ENCODE measurements around the gene CLCN7.

CLCN7 gene

DNA sequence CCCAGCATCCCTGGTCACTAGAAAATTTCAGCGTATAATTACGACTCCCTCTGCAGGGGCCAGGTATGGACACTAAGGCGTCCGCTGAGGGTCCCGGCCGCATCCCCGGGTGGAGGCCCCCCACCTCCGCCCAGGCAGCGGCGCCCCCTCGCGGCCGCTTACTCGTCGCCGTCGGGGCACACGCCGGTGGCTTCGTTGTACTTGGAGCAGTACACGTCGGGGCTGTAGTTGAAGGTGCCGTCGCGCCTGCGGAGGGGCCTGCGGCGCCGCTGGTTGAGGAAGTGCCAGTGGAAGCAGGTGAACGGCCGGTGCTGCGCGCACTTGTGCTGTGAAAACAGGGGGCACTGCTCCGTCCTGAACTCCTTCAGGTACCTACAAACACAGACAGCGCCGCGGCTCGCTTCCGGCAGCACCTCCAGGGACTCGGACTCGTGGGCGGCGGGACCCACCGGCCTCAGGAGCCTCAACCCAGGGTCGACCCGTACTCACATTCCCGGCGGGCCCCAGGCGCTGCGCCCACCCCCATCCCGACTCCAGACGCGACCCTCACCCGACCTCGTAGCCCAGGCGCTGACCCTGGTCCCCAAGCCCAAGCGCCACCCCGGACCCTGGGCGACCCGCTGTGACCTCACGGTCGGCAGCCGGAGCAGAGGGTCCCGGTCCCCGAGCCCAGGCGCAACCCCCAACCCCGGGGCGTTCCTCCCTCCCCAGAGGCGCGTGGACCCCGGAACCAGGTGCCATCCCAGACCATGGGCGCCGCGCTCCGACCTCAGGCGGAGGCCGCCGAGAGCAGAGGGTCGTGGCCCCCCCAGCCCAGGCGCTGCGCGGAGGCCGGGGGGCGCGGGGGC is 60.9 kb downstream of the CLCN7 start:
- Mint-ChIP-seq H3K4me3 (peak overlapping the region; percentile 79 to 87 (median 85)), H3K27ac (peak overlapping the region in 2 of 3 experiments; percentile 44 to 60), H3K9me3 (no peaks in the 10 kb centered on the region), H3K4me1 (no peaks in the 10 kb centered on the region), H3K36me3 (ENCODE audit: low read depth) (peaks cover 10% of the 10 kb centered on the region), H3K27me3 (ENCODE audit: low read depth) (no peaks in the 10 kb centered on the region)
- TF ChIP-seq, protein P1, sequence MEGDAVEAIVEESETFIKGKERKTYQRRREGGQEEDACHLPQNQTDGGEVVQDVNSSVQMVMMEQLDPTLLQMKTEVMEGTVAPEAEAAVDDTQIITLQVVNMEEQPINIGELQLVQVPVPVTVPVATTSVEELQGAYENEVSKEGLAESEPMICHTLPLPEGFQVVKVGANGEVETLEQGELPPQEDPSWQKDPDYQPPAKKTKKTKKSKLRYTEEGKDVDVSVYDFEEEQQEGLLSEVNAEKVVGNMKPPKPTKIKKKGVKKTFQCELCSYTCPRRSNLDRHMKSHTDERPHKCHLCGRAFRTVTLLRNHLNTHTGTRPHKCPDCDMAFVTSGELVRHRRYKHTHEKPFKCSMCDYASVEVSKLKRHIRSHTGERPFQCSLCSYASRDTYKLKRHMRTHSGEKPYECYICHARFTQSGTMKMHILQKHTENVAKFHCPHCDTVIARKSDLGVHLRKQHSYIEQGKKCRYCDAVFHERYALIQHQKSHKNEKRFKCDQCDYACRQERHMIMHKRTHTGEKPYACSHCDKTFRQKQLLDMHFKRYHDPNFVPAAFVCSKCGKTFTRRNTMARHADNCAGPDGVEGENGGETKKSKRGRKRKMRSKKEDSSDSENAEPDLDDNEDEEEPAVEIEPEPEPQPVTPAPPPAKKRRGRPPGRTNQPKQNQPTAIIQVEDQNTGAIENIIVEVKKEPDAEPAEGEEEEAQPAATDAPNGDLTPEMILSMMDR (IDR thresholded peaks at IDR 0.05; ENCODE audit: unreplicated experiment in 3 of 3): peak; percentile 48 to 68 (median 51)

DNA sequence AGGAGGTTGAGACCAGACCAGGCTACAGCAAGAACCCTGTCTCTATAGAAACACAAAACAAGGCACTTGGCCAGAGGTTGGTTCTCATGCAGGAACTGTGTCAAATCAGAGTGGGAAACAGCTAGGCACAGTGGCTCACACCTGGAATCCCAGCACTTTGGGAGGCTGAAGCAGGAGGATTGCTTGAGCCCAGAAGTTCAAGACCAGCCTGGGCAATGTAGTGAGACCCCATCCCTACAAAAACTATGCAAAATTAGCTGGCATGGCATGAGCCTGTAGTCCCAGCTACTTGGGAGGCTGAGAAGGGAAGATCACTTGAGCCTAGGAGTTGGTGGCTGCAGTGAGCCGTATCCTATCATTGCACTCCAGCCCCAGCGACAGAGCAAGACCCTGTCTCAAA is 62.0 kb downstream of the CLCN7 start:
- Mint-ChIP-seq H3K27ac (no peak overlapping the region), H3K27me3 (ENCODE audit: low read depth) (no peaks in the 10 kb centered on the region), H3K9me3 (no peaks in the 10 kb centered on the region), H3K4me3 (peak overlapping the region; percentile 75 to 87 (median 79)), H3K4me1 (no peaks in the 10 kb centered on the region), H3K36me3 (ENCODE audit: low read depth) (peaks cover 10% of the 10 kb centered on the region)
- TF ChIP-seq, protein P1 (IDR thresholded peaks at IDR 0.05; ENCODE audit: unreplicated experiment in 3 of 3): no peak

DNA sequence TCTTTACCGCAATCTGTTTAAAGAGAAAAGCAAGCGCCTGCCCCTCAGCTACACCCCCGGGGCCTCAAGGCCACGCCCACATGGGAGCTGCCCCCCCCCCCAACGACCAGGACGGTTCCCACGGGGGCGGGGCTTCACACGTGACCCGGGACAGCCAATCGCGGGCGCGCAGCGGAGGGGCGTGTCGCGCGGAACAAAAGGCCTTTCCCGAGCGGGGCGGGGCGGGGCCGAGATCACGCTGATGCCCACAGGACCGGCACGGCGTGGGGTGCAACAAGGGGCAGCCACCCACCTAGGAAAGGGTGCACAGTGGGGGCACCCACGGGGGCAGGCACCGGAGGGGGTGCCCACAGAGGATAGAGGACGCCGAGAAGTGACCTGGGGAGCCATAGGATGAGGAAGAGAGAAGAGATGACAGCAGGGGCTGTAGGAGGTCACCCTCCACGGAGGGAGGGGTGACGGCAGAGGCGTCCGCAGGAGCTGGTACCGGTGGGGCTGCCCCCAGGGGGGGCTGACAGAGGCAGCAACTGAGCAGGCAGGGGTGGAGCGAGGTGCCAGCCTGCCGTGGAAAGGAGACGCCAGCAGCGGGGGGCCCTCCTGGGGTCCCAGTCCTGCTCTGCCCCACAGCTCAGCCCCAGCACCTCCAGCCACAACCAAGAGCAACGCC is 66.5 kb downstream of the CLCN7 start:
- no peaks in the 10 kb centered on the region for H3K4me1 Mint-ChIP-seq
- H3K27ac Mint-ChIP-seq: peak overlapping the region in 1 of 3 experiments; percentile 50
- no peaks in the 10 kb centered on the region for H3K9me3 Mint-ChIP-seq
- H3K4me3 Mint-ChIP-seq: peak overlapping the region; percentile 84 to 90 (median 85)
- TF ChIP-seq, protein P1 (IDR thresholded peaks at IDR 0.05; ENCODE audit: unreplicated experiment in 3 of 3): no peak
- peaks cover 13% of the 10 kb centered on the region for H3K36me3 Mint-ChIP-seq (ENCODE audit: low read depth)
- no peaks in the 10 kb centered on the region for H3K27me3 Mint-ChIP-seq (ENCODE audit: low read depth)

DNA sequence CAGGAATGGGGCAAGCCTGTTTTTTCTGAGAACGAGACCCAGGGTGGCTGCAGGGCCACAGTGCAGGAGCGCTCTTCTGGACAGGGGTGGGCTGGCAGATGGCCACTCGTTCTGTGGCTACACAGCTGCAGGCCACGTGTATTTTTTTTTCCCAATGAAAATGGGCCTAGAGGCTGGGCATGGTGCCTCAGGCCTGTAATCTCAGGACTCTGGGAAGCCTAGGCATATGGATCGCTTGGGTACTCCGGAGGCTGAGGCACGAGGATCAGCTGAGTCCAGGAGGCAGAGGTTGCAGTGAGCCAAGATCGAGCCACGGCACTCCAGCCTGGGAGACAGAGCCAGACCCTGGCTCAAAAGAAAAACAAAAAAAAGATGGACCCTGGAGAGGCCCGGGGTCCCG is 67.1 kb downstream of the CLCN7 start:
- Mint-ChIP-seq H3K36me3 (ENCODE audit: low read depth) (peaks cover 14% of the 10 kb centered on the region), H3K27me3 (ENCODE audit: low read depth) (no peaks in the 10 kb centered on the region), H3K4me1 (no peaks in the 10 kb centered on the region), H3K27ac (no peak overlapping the region), H3K4me3 (peak overlapping the region; percentile 84 to 90 (median 85)), H3K9me3 (no peaks in the 10 kb centered on the region)
- TF ChIP-seq, protein P1 (IDR thresholded peaks at IDR 0.05; ENCODE audit: unreplicated experiment in 3 of 3): no peak

DNA sequence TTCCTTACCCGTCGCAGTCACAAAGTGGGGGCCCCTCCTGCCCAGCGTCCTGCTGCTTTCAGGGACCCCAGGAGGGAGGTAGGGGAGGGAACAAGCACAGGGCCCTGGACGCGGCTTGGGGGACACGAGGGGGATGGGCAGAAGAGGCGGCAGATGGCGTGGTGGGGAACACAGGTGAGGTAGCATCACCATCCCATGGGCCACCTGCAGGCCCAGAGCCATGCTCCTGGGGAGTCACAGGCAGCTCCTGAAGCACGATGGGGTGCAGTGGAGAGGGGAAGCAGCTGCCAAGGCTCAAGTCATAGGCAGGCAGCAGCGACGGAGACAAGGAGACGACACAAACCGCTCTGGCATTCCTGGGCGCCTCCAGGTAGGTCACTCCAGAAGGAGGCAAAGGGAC is 71.1 kb downstream of the CLCN7 start:
- Mint-ChIP-seq H3K27me3 (ENCODE audit: low read depth) (no peaks in the 10 kb centered on the region), H3K4me3 (no peak overlapping the region), H3K9me3 (no peaks in the 10 kb centered on the region), H3K4me1 (no peaks in the 10 kb centered on the region), H3K27ac (no peak overlapping the region), H3K36me3 (ENCODE audit: low read depth) (peaks cover 15% of the 10 kb centered on the region)
- TF ChIP-seq, protein P1 (IDR thresholded peaks at IDR 0.05; ENCODE audit: unreplicated experiment in 3 of 3): no peak

All from nephron (organoid).